ENCODE data around the gene IRGM.
"Not testable (repeated sequence)": the region's sequence is repeated elsewhere in the genome, so short reads cannot be mapped to it uniquely, and the experiment has no call there.

Gene IRGM, protein sequence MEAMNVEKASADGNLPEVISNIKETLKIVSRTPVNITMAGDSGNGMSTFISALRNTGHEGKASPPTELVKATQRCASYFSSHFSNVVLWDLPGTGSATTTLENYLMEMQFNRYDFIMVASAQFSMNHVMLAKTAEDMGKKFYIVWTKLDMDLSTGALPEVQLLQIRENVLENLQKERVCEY

DNA sequence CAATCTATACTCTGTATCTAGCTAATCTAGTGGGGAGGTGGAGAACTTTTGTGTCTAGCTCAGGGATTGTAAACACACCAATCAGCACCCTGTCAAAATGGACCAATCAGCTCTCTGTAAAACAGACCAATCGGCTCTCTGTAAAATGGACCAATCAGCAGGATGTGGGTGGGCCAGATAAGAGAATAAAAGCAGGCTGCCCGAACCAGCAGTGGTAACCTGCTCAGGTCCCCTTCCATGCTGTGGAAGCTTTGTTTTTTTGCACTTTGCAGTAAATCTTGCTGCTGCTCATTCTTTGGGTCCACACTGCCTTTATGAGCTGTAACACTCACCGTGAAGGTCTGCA, at the start of gene IRGM:
Gene IRGM, plus strand, starts transcription at position 214 of the 346 bp plus-strand sequence. CDS start 1,603 bp downstream, outside the sequence.
- DNase-seq = not testable (repeated sequence)

DNA sequence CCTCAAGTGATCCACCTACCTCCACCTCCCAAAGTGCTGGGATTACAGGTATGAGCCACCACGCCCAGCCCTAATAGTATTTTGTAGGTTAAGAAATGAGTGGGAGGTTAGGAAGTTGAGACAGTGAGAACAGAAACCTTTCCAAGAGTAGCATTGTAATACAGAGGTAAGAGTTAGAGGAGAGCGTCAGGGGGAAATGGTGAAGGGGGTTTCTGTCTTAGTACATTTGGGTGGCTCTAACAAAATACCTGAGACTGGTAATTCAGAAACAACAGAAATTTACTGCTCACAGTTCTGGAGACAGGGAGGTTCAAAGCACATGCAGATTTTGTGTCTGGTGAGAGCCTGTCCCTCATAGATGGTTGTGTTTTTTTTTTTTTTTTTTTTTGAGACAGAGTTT, 48.9 kb upstream of the IRGM start:
- no peak for DNase-seq

DNA sequence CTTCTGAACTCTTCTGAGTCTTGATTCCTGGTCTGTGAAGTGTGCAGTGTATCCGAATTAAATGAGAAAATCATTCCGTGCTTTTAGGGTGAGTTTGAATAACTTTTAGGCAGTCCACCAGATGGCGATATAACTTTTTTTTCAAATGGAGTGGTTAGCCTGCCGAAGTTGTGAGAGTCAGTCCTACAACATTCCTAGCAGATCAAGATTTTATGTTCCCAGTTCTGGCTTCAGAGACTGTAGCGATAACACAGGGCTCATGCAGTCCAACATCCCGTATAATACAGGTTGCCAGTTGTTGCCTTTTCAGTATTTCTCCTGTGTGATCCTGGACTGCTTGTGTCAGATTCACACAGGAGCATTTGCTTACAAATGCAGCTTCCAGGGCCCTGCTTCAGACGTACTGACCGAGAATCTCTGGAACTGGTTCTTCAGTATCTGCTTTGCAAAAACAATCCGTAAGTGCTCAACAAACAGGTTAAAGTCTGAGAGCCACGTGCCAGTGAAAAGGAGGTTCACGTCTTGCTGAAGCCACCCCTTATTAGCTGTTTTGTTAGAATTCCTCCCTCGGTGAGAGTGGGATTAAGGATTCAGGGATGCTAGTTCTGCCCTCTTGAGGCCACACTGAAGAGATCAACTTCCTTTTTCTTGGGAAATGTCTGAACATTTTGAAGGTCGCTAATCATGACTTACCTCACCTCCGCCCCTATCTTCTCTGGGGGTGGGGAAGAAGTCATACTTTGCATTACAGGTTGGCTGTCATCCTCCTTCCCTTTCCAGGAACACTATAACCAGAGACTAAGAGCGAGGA, 45.0 kb upstream of the IRGM start:
- no peak for DNase-seq

DNA sequence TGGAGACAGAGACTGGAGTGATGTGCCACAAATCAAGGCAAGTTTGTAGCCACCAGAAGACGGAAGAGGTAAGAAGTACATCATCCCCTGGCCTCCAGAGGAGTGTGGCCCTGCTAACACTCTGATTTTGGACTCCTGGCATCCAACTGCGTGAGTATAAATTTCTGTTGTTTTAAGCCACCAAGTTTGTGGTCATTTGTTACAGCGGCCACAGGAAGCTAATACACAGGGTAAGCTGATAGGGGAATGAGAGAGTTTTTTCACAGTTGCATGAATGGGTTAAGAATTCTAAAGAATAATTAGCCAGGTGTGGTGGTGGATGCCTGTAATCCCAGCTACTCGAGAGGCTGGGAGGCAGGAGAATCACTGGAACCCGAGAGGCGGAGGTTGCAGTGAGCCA, 41.9 kb upstream of the IRGM start:
- DNase-seq = no peak

DNA sequence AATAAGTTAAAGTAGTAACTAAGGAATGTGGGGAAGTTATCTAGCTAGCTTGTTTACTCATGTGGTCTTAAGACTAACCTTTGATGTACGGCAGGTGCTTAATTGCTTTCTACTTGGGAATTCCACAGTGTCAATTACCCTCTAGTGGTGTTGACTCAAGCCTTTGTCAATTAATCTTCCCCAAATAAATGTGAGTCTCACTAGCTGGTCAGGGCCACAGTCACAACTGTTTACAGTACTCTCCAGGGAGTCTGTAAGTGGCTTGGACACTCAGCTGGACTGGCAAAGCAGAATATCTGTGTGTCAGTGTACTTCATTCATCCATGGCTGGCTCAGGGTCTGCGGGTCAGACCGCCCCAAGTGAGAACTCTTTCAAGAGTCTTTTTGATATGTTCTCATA, 37.0 kb upstream of the IRGM start:
- DNase-seq = no peak

DNA sequence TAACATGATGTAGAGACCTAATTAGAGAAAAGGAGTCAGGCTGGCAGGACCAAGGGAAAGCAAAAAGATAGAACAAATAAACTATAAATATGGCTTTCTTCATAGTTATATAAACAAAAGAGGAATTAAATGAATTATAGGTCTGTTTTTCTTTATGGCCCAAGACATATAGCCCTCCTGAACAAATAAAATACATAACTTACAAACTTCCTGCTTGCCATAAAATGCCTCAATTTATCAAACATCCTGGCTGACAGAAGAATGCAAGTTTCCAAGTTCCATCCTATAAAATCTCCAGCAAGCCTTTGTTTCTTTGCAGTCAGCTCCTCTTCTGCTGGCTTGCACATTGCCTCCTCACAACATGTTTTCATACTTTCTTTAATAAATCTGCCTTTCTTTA, 31.3 kb upstream of the IRGM start:
- no peak for DNase-seq

DNA sequence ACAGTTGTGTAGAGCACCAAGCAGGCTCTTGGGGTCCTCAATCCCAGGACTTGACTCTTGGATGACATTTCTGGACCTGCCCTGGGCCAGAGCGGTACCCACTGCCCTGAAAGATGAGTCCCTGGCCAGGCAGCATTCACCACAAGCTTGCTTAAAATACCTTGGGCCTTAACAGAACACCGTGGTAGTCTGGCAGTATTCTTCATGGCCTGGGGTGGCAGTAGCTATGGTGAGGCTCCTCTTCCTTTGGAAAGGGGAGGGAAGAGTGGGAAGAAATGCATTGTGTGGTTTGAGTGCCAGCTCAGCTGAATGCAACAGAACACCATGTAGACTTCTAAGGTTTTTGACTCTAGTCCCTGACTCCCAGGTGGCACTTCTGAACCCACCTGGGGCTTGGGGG, 29.4 kb upstream of the IRGM start:
- DNase-seq = no peak

DNA sequence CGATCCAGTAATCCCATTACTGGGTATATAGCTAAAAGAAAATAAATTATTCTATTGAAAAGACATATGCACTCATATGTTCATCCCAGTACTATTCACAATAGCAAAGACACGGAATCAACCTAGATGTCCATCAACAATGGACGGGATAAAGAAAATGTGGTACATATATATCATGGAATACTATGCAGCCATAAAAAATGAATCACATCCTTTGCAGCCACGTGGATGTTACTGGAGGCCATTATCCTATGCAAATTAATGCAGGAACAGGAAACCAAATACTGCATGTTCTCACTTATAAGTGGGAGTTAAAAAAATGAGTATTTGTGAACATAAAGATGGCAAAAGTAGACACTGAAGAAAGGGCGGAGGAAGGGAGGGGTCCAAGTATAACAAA, 16.6 kb upstream of the IRGM start:
- no peak for DNase-seq

DNA sequence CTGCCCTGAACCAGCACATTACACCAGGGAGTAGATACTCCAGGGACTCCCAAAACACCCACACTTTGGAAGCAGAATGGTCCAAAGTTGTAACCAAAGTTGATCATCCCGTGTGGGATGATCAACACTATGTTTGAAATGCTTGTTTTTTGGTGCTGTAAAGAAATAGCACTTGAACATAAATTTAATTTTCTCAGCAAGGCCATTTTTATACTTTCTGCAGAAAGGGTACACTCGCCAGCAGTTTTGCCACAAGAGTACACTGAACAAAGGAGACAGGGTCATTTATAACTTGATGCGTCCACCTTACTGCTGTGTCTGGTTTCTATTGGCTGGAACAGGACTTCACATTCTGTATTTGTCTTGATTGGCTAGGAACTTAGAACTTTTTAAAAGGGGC, 14.5 kb upstream of the IRGM start:
- DNase-seq = not testable (repeated sequence)

DNA sequence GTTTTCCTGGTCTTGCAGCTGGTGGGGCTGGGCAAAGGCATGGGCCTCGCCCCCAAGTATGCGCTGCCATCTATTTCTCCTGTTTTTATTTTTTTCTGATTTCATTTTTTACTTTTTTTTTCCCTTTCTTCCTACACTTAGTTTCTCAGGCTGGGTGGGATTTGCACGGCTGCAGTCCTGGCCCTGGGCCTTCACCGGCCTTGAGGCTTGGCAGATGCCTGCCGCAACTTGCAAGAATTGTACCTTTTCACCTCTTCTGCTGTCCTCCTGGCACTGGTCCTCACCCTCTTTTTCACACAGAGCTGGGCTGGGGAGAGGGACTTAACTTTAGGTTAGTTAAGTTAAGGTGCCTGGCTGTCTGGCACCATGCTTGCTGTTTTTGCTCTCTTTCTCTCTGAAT, 10.3 kb upstream of the IRGM start:
- no peak for DNase-seq

DNA sequence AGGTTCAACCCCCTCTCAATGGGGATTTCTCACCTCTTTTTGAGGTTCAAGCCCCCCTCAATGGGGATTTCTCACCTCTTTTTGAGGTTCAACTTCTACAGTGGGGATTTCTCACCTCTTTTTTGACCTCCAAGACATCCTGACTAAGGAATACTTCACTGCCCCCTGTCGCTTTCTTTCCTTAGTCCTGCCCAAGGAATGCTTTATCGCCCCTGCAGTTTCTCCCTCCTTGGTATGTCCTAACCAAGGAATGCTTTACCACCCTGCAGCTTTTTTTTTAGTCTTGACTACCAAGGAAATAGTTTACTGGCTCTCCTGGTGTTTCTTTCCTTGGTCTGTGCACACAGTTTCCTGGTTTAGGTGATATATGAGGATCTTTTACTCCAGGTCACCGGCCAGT, 9.6 kb upstream of the IRGM start:
- no peak for DNase-seq

DNA sequence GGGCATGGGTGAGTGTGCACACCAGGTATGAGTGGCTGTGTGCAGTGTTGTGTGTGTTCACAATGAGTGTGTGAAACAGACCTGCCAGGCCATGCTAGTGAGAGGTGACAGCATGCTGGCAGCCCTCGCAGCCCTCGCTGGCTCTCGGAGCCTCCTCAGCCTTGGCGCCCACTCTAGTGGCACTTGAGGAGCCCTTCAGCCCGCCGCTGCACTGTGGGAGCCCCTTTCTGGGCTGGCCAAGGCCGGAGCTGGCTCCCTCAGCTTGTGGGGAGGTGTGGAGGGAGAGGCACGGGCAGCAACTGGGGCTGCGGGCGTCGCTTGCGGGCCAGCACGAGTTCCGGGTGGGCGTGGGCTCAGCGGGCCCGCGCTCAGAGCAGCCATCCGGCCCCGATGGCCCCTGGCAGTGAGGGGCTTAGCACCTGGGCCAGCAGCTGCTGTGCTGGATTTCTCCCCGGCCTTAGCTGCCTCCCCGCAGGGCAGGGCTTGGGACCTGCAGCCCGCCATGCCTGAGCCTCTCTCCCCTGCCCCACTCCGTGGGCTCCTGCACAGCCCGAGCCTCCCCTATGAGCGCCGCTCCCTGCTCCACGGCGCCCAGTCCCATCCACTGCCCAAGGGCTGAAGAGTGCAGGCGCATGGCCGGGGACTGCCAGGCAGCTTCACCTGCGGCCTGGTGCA, 999 bp upstream of the IRGM start:
- DNase-seq = not testable (repeated sequence)

DNA sequence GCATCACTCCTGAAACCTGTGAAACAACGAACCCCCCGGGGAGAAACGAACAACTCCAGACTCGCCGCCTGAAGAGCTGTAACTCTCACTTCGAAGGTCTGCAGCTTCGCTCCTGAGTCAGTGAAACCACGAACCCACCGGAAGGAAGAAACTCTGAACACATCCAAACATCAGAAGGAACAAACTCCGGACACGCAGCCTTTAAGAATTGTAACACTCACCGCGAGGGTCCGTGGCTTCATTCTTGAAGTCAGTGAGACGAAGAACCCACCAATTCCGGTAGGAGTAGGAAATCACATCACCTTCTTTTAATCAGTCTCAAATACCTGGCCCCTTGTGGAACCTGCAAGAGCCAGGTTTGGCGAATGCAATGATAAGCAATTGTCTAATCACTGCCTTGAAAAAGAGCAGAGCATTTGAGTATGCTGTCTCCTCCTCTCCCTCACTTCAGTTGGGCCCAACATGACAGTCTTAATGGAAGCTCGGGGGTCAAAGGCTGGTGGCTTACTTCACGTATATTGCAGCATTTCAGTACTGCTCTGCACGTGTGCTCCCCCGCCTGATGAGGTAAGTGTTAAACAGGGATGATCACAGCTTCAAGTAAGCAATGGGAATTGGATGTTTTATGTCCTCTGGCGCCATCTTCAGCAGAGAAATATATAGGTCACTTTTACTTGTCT, 473 bp downstream of the IRGM start:
- DNase-seq = peak; percentile 63

DNA sequence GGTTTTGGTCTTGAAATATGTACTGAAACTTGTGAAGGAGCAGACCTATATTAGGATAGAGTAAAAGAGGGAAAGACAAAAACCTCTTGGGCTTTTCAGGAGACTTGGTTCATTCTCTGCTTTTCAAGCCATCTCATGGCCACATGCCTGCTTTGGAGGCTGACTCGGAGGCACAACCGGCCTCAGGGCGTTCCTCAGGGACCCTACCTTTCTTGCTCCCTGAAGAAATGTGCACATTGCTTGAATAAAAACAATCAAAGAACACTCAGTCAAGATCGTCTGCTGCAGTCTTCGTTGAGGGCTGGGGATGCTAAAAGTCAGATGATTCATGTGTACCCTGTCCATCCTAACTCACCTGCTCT, 994 bp downstream of the IRGM start:
- no peak for DNase-seq

DNA sequence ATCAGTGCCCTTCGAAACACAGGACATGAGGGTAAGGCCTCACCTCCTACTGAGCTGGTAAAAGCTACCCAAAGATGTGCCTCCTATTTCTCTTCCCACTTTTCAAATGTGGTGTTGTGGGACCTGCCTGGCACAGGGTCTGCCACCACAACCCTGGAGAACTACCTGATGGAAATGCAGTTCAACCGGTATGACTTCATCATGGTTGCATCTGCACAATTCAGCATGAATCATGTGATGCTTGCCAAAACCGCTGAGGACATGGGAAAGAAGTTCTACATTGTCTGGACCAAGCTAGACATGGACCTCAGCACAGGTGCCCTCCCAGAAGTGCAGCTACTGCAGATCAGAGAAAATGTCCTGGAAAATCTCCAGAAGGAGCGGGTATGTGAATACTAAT, 1.9 kb downstream of the IRGM start:
- no peak for DNase-seq

DNA sequence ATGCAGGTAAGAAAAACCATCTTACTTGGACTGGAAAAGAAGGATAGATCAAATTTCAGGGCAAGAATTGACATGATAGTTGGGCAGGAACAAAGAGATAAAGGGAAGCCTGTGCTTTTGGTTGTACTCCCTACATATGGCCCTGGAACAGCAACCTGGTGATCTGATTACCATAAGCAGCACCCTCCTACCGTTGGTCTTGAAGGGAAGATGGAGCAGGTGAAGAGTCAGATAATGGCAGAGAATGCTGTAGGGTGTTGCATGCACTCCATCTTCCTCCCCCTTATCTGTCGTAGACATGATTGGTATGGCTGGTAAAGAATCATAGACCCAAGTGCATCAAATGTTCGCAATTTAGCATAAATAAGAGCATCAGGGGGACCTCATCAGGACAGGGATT, 4.7 kb downstream of the IRGM start:
- no peak for DNase-seq

DNA sequence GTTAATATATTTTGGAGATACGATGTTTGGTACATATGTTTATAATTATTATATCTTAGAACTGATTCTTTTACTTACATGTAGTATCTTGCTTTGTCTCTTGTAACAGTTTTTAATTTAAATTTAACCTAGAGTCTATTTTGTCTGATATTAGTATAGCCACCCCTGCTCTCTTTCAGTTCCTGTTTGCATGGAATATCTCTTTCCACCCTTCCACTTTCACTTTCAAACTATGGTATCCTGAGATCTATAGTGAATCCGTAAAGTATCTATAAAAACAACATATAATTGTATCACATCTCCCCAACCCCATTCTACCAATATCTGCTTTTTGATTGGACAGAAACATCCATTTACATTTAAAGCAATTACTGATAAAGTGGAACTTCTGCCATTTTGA, 7.2 kb downstream of the IRGM start:
- DNase-seq = no peak

DNA sequence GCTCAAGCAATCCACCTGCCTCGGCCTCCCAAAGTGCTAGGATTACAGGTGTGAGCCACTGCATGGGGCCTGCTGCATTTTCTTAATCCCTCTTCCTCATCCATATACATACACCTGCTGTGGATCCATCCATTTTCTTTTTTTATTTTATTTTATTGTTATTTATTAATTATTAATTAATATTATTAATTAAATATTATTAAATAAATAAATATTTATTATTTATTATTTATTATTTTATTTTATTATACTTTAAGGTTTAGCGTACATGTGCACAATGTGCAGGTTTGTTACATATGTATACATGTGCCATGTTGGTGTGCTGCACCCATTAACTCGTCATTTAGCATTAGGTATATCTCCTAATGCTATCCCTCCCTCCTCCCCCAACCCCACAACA, 10.4 kb downstream of the IRGM start:
- DNase-seq = not testable (repeated sequence)

DNA sequence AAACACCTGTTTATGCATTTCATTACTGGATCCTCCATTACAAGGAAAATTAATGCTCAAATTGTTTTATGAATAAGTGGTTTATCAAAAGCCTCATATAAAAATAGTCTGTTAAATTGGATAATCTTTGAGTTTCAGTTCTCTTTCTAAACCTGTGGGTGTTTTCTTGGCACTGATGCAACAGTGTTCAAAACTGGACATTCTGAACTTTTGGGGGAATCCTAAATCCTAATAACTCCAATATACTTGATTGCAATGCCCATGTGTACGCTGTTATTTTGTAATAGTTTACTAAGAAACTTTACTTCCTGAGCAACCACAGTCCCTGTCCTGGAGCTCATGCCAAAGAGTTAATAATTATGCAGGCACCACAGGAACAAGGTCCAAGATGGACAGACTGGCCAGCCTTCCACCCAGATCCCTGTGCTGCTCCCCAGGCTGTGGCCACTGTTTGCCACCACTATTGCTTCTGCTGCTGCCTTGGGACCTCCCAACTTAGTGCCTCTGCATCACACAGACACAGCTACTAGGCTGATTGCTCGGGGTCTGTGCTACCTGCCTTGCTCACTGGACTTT, 14.0 kb downstream of the IRGM start:
- DNase-seq = no peak

DNA sequence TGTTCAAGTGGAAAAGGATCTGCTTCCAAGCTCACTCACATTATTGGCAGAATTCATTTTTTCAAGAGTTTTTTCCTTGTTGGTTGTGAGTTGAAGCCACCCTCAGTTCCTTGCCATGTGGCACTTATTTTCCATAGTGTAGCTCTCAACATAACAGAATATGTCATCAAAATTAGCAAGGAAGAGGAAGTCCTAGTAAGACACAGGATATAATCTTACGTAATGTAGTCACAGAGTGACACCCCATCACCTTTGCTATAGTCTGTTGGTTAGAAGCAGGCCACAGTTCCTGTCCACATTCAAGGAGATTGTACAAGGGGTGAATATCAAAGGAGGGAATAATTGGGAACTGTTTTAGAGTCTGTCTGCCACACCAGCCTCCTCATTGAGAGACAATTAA, 15.7 kb downstream of the IRGM start:
- DNase-seq = no peak

DNA sequence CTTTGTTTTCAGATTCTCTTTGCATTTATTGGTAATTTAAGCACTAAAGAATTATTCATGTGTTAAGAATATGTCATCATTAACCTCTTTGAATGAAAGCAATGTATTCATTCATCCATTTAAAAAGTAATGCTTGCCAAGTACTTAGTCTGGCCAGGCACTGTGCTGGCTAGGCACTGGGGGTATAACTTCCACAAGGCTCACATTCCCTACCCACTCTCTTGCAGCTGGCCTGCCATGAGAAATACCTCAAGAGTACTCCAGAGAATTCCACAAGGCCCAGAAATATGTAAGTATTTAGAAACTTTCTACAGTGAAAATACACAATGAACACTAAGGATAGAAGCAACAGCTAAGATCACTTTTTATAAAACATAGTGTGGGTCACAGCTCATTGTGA, 33.0 kb downstream of the IRGM start:
- no peak for DNase-seq

DNA sequence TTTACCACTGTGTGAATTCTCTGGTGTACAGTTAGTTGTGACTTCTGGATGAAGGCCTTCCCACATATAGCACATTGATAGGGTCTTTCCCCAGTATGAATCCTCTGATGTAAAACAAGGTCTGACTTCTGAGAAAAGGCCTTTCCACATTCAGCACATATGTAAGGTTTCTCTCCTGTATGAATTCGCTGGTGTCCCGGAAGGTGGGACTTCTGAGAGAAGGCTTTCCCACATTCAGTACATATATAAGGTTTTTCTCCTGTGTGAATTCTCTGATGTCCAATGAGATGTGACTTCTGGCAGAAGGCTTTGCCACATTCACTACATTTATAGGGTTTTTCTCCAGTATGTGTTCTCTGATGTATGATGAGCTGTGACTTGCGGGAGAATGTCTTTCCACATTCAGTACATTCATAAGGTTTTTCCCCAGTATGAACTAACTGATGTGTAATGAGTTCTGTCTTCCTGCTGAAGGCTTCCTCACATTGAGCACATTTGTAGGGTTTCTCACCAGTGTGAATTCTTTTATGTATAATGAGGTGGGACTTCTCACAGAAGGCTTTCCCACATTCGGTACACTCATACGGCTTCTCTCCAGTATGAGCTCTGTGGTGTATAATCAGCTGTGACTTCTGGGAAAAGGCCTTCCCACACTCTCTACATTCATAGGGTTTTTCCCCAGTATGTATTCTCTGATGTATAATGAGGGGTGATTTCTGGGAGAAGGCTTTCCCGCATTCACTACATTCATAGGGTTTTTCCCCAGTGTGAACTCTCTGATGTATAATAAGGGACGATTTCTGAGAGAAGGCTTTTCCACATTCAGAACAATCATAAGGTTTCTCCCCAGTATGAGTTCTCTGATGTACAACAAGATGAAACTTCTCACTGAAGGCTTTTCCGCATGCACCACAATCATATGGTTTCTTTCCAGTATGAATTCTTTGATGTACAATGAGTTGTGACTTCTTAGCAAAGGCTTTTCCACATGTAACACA, 49.4 kb downstream of the IRGM start:
- DNase-seq = no peak

Data from NCI-H1105 (cell line).